ENCODE data around the gene GIPC2.

GRCh38 chr1:78102082-78102481, 56.3 kb downstream of the GIPC2 start:
- TF ChIP-seq POLR2A (IDR thresholded peaks at IDR 0.05) = no peak
- no peak for TF ChIP-seq CTCF (IDR thresholded peaks at IDR 0.05)
